HepG2 (cell line): Measurements from ENCODE around the gene PARN. TPM values are rescaled to one million over a fixed set of nuclear protein-coding genes. Genes with fewer than 3 reads are reported as not detected.

Experiments used
- BRCA1 ChIP-seq: sonication (generic); formaldehyde crosslinking; IDR thresholded peaks from 2 replicates; pipeline ENCODE4 v1.4.0; 2020; ENCODE audit warnings: missing genetic modification reagents
- ETV5 ChIP-seq: IDR thresholded peaks from 2 replicates; pipeline ENCODE4 v1.6.1; 2018; ENCODE audit warnings: missing biosample characterization, missing genetic modification reagents, inconsistent platforms, borderline replicate concordance
- GABPB1 ChIP-seq: IDR thresholded peaks from 2 replicates; pipeline ENCODE4 v1.6.1; 2016; ENCODE audit warnings: mild to moderate bottlenecking, missing genetic modification reagents, moderate library complexity, missing compliant biosample characterization
- JUND ChIP-seq: sonication (generic); formaldehyde crosslinking; IDR thresholded peaks from 2 replicates; pipeline ENCODE4 v1.8.0; 2022; ENCODE audit warnings: mild to moderate bottlenecking, missing genetic modification reagents
- NFYB ChIP-seq: sonication (generic); formaldehyde crosslinking; IDR thresholded peaks from 2 replicates; pipeline ENCODE4 v1.4.0; 2020; ENCODE audit warnings: missing genetic modification reagents
- ZFP90 ChIP-seq: sonication (generic); formaldehyde crosslinking; IDR thresholded peaks from 2 replicates; pipeline ENCODE4 v1.8.0; 2022; ENCODE audit warnings: missing genetic modification reagents, mild to moderate bottlenecking, inconsistent platforms, borderline replicate concordance
- ZFYVE20 ChIP-seq: sonication (generic); formaldehyde crosslinking; IDR thresholded peaks from 2 replicates; pipeline ENCODE4 v1.8.0; 2023; ENCODE audit warnings: low read depth, mild to moderate bottlenecking, moderate library complexity, missing genetic modification reagents, borderline replicate concordance
- ZMYM4 ChIP-seq: sonication (generic); formaldehyde crosslinking; IDR thresholded peaks from 2 replicates; pipeline ENCODE4 v1.8.1; 2023; ENCODE audit warnings: mild to moderate bottlenecking, missing genetic modification reagents
- ZNF468 ChIP-seq: sonication (generic); formaldehyde crosslinking; IDR thresholded peaks from 2 replicates; pipeline ENCODE4 v1.8.0; 2022; ENCODE audit warnings: mild to moderate bottlenecking, moderate library complexity, missing genetic modification reagents
- ZNF598 ChIP-seq: sonication (generic); formaldehyde crosslinking; IDR thresholded peaks from 2 replicates; pipeline ENCODE4 v1.5.1; 2020; ENCODE audit warnings: mild to moderate bottlenecking, missing genetic modification reagents, borderline replicate concordance
- ZNF678 ChIP-seq: sonication (generic); formaldehyde crosslinking; IDR thresholded peaks from 2 replicates; pipeline ENCODE4 v1.4.0; 2020; ENCODE audit warnings: mild to moderate bottlenecking, missing genetic modification reagents
- ZNF720 ChIP-seq: sonication (generic); formaldehyde crosslinking; IDR thresholded peaks from 2 replicates; pipeline ENCODE4 v1.4.0; 2020; ENCODE audit warnings: missing genetic modification reagents
- ZNF777 ChIP-seq: sonication (generic); formaldehyde crosslinking; IDR thresholded peaks from 2 replicates; pipeline ENCODE4 v1.4.0; 2020; ENCODE audit warnings: missing genetic modification reagents
- polyA plus RNA-seq, 8 experiments: library from polyadenylated mRNA; depleted of rRNA in 3 of 8; stranded (reverse) in 7 of 8; unstranded in 1 of 8; fragments of >200 nt; fragmentation: Illumina TruSeq in 4 of 8; extraction: Trizol in 4 of 8; gene quantifications; 2 replicates each; pipeline versions ENCODE4 v1.2.1 to v1.2.3, GENCODE V29; 2011 to 2016; ENCODE audit warnings: low read depth in 4 of 8, missing spikeins in 1 of 8, mixed read lengths in 1 of 8; ENCODE audit not compliant: insufficient read depth in 1 of 8
- total RNA-seq, 5 experiments: library from RNA; depleted of rRNA; stranded (reverse); fragments of >200 nt; fragmentation: Illumina TruSeq; extraction: Trizol; gene quantifications; 2 replicates each; pipeline ENCODE4 v1.2.3, GENCODE V29; 2016; ENCODE audit warnings: low read depth in 1 of 5
- TF ChIP-seq, protein P1 (sequence below): sonication (generic); formaldehyde crosslinking; IDR thresholded peaks from 2 replicates; pipeline ENCODE4 v1.4.0; 2020; ENCODE audit warnings: mild to moderate bottlenecking, missing genetic modification reagents
- TF ChIP-seq, protein P2 (sequence below): IDR thresholded peaks from 2 replicates; pipeline ENCODE4 v1.6.1; 2016; ENCODE audit warnings: low read depth, borderline replicate concordance
- TF ChIP-seq, protein P3 (sequence below): sonication (generic); formaldehyde crosslinking; IDR thresholded peaks from 2 replicates; pipeline ENCODE4 v1.8.0; 2022; ENCODE audit warnings: missing genetic modification reagents, low read depth, mild to moderate bottlenecking, borderline replicate concordance
- TF ChIP-seq, protein P4 (sequence below): IDR thresholded peaks from 2 replicates; pipeline ENCODE4 v1.6.1; 2016
- TF ChIP-seq, protein P5 (sequence below): sonication (generic); formaldehyde crosslinking; conservative IDR thresholded peaks from 2 replicates; pipeline ENCODE4 v1.8.0; 2022; ENCODE audit warnings: low read depth, missing genetic modification reagents
- TF ChIP-seq, protein P6 (sequence below): sonication (generic); formaldehyde crosslinking; IDR thresholded peaks from 2 replicates; pipeline ENCODE4 v1.5.0; 2020; ENCODE audit warnings: mild to moderate bottlenecking, missing genetic modification reagents

PARN gene
- total and polyA plus RNA-seq, 2 of the 13 experiments (the other 11 are each of a cell fraction or from before 2014, with no cell fraction given): 13.3 to 47.6 TPM

DNA sequence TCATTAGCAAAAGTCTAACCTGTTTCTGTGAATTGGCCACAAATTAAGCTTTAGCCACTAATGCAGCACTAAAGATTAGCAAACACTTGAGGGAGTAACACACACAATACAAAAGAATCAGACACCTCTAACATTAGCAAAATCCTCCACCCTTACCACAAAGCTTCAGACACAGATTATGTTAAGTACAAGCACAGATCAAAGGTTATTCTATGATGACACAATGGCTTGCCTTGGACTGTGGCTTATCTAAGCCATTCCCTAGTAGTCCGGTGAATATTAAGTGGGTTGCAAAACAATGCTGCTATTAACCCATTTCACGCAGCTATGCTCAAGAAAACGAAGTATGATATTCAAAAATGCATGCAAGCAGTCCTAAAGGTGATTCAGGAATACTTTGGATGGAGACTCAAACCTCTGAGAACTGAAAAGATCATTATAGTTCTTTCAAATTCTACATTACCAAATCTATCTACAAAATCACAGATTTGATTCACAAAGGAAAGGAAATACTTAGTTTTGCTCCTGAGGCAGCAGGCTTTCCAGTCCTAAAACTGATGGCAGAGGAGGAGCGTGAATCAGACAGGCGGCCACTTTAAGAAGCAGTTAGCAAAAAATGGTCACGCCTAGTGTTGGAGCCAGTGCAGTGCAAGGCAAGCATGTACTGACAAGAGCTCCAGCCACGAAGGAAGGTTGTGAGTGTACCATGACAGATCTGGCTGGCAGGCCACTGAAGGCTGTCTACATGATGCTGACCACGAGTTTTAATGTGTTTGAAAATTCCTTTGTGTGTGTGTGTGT, 67.2 kb downstream of the PARN start (continued):
- TF ChIP-seq, protein P1, sequence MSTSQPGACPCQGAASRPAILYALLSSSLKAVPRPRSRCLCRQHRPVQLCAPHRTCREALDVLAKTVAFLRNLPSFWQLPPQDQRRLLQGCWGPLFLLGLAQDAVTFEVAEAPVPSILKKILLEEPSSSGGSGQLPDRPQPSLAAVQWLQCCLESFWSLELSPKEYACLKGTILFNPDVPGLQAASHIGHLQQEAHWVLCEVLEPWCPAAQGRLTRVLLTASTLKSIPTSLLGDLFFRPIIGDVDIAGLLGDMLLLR: no peak
- TF ChIP-seq, protein P2, sequence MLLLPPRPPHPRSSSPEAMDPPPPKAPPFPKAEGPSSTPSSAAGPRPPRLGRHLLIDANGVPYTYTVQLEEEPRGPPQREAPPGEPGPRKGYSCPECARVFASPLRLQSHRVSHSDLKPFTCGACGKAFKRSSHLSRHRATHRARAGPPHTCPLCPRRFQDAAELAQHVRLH (CRISPR knock-in tag): peak; percentile 61; the same call in 1 of the 2 replicates
- no peak for TF ChIP-seq ZNF468 (CRISPR knock-in tag)
- TF ChIP-seq, protein P3, sequence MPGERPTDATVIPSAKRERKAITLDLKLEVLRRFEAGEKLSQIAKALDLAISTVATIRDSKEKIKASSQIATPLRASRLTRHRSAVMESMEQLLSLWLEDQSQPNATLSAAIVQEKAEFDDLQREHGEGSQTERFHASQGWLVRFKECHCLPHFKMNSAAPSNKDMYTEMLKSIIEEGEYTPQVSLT: no peak
- peak; percentile 74; the same call in 1 of the 2 replicates for TF ChIP-seq BRCA1 (CRISPR knock-in tag)
- TF ChIP-seq ZNF678: no peak
- TF ChIP-seq ZNF598 (CRISPR knock-in tag): no peak
- no peak for TF ChIP-seq NFYB (CRISPR knock-in tag)
- TF ChIP-seq JUND (CRISPR knock-in tag): peak; percentile 52; the same call in 1 of the 2 replicates
- TF ChIP-seq, protein P4, sequence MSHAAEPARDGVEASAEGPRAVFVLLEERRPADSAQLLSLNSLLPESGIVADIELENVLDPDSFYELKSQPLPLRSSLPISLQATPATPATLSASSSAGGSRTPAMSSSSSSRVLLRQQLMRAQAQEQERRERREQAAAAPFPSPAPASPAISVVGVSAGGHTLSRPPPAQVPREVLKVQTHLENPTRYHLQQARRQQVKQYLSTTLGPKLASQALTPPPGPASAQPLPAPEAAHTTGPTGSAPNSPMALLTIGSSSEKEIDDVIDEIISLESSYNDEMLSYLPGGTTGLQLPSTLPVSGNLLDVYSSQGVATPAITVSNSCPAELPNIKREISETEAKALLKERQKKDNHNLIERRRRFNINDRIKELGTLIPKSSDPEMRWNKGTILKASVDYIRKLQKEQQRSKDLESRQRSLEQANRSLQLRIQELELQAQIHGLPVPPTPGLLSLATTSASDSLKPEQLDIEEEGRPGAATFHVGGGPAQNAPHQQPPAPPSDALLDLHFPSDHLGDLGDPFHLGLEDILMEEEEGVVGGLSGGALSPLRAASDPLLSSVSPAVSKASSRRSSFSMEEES (CRISPR knock-in tag): peak; percentile 72
- TF ChIP-seq ZFYVE20 (CRISPR knock-in tag): no peak
- TF ChIP-seq GABPB1 (CRISPR knock-in tag): peak; percentile 20; the same call in 1 of the 2 replicates
- TF ChIP-seq ZFP90 (CRISPR knock-in tag): peak; percentile 77; the same call in 1 of the 2 replicates
- TF ChIP-seq, protein P5, sequence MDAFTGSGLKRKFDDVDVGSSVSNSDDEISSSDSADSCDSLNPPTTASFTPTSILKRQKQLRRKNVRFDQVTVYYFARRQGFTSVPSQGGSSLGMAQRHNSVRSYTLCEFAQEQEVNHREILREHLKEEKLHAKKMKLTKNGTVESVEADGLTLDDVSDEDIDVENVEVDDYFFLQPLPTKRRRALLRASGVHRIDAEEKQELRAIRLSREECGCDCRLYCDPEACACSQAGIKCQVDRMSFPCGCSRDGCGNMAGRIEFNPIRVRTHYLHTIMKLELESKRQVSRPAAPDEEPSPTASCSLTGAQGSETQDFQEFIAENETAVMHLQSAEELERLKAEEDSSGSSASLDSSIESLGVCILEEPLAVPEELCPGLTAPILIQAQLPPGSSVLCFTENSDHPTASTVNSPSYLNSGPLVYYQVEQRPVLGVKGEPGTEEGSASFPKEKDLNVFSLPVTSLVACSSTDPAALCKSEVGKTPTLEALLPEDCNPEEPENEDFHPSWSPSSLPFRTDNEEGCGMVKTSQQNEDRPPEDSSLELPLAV (CRISPR knock-in tag): no peak
- TF ChIP-seq, protein P6, sequence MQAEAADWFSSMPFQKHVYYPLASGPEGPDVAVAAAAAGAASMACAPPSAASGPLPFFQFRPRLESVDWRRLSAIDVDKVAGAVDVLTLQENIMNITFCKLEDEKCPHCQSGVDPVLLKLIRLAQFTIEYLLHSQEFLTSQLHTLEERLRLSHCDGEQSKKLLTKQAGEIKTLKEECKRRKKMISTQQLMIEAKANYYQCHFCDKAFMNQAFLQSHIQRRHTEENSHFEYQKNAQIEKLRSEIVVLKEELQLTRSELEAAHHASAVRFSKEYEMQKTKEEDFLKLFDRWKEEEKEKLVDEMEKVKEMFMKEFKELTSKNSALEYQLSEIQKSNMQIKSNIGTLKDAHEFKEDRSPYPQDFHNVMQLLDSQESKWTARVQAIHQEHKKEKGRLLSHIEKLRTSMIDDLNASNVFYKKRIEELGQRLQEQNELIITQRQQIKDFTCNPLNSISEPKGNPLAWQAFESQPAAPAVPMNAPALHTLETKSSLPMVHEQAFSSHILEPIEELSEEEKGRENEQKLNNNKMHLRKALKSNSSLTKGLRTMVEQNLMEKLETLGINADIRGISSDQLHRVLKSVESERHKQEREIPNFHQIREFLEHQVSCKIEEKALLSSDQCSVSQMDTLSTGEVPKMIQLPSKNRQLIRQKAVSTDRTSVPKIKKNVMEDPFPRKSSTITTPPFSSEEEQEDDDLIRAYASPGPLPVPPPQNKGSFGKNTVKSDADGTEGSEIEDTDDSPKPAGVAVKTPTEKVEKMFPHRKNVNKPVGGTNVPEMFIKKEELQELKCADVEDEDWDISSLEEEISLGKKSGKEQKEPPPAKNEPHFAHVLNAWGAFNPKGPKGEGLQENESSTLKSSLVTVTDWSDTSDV (CRISPR knock-in tag): no peak
- TF ChIP-seq ZNF777 (CRISPR knock-in tag): no peak; the same call in 1 of the 2 replicates
- peak; percentile 68 for TF ChIP-seq ZMYM4 (CRISPR knock-in tag)
- peak; percentile 60; the same call in 1 of the 2 replicates for TF ChIP-seq ETV5 (CRISPR knock-in tag)
- no peak for TF ChIP-seq ZNF720 (CRISPR knock-in tag)
